GM12878 (cell line): ENCODE results near the gene LMO7. TPM values are rescaled to one million over a fixed set of nuclear protein-coding genes. Genes with fewer than 3 reads are reported as not detected.

ENCODE experiments used
- ATAC-seq: fragments of 200-7000 bp; cut with Tn5 transposase; 3 replicates; pipeline ENCODE4 v1.9.1; 2020; ENCODE audit warnings: mild to moderate bottlenecking, moderate library complexity
- BruUV-seq: library from RNA; stranded (reverse); fragments of 400-500 nt; replicated peaks from 2 replicates; lab custom pipeline; 2021; lab: Mats Ljungman, UMichigan
- CTCF ChIA-PET: fragments of 300-600 bp; sonication (Branson Sonifier 250); formaldehyde crosslinking; extraction: SDS; loops from one replicate; lab custom pipeline; 2021; ENCODE audit warnings: inconsistent platforms; lab: Yijun Ruan, JAX
- POLR2A ChIA-PET: fragments of 350-600 bp; formaldehyde crosslinking; extraction: SDS; loops from one replicate; lab custom pipeline; 2021; ENCODE audit warnings: inconsistent platforms; lab: Charles Lee
- RAD21 ChIA-PET: fragments of 300-600 bp; sonication (Branson Sonifier 250); formaldehyde crosslinking; loops from one replicate; lab custom pipeline; 2023; ENCODE audit warnings: antibody characterized with exemption; ENCODE audit not compliant: unreplicated experiment; lab: Charles Lee
- SMC1A ChIA-PET: fragments of 300-600 bp; sonication (Branson Sonifier 250); formaldehyde crosslinking; loops from one replicate; lab custom pipeline; 2023; ENCODE audit not compliant: unreplicated experiment, uncharacterized antibody; lab: Charles Lee
- DNase-seq: peaks from one replicate; pipeline ENCODE4 v3.0.0-alpha.2; 2011; ENCODE audit warnings: low read depth, low spot score
- FAIRE-seq: peaks from 3 replicates; lab custom pipeline; 2011; peaks lifted over from hg19 to GRCh38; lab: Jason Lieb, UNC
- H2AFZ ChIP-seq: 2 replicates; pipeline ENCODE4 v1.6.0; 2011; ENCODE audit warnings: low read depth, low read length, control low read depth; ENCODE audit not compliant: control insufficient read depth
- H3K27ac ChIP-seq: 2 replicates; pipeline ENCODE4 v1.5.1; 2011; ENCODE audit warnings: control low read depth; ENCODE audit not compliant: control insufficient read depth, insufficient read depth
- H3K27me3 ChIP-seq, 2 experiments: replicated peaks in 1 of 2; 2 replicates each; pipeline versions ENCODE4 v1.6.0 to v1.6.1; 2011; ENCODE audit warnings: low read length in 1 of 2; ENCODE audit not compliant: control insufficient read depth in 2 of 2, insufficient read depth in 2 of 2
- H3K36me3 ChIP-seq, 2 experiments: 2 replicates each; pipeline ENCODE4 v1.5.1; 2011; ENCODE audit warnings: low read length in 1 of 2; ENCODE audit not compliant: control insufficient read depth in 2 of 2, insufficient read depth in 2 of 2
- H3K4me1 ChIP-seq: 2 replicates; pipeline ENCODE4 v1.6.1; 2011; ENCODE audit warnings: mild to moderate bottlenecking, low read length, moderate library complexity, mixed read lengths; ENCODE audit not compliant: control insufficient read depth, insufficient read depth
- H3K4me2 ChIP-seq: 2 replicates; pipeline ENCODE4 v1.6.0; 2011; ENCODE audit warnings: control low read depth; ENCODE audit not compliant: control insufficient read depth, insufficient read depth
- H3K4me3 ChIP-seq: fragments of 200-600 bp; sonication (generic); 2 replicates; pipeline ENCODE4 v1.5.1; 2016
- H3K79me2 ChIP-seq: 2 replicates; pipeline ENCODE4 v1.6.0; 2011; ENCODE audit warnings: low read length; ENCODE audit not compliant: control insufficient read depth, insufficient read depth
- H3K9ac ChIP-seq: 2 replicates; pipeline ENCODE4 v1.8.0; 2011; ENCODE audit warnings: low read length, control low read depth, mixed read lengths; ENCODE audit not compliant: control insufficient read depth, insufficient read depth
- H3K9me3 ChIP-seq: replicated peaks from 3 replicates; pipeline ENCODE4 v1.5.1; 2011; ENCODE audit warnings: mild to moderate bottlenecking, low read length; ENCODE audit not compliant: control insufficient read depth, insufficient read depth
- H4K20me1 ChIP-seq: 2 replicates; pipeline ENCODE4 v1.6.0; 2011; ENCODE audit not compliant: control insufficient read depth, insufficient read depth
- BACH1 ChIP-seq: fragments of 450-650 bp; IDR thresholded peaks from 2 replicates; pipeline ENCODE4 v1.6.1; 2017; ENCODE audit warnings: mild to moderate bottlenecking, borderline replicate concordance
- RUNX3 ChIP-seq: IDR thresholded peaks from 2 replicates; pipeline ENCODE4 v1.6.1; 2012; ENCODE audit warnings: low read length, inconsistent platforms
- SUZ12 ChIP-seq: fragments of 200-600 bp; sonication (generic); IDR thresholded peaks from one replicate; pipeline ENCODE4 v1.6.1; 2018; ENCODE audit warnings: antibody characterized with exemption, mild to moderate bottlenecking; ENCODE audit not compliant: unreplicated experiment
- WGBS: methylation state at CpG from one replicate; pipeline ENCODE4 v1.1.6; 2016; ENCODE audit warnings: low lambda C conversion rate; ENCODE audit not compliant: insufficient replicate concordance, insufficient coverage; ENCODE audit errors: missing lambda C conversion rate; 5-methylcytosine and 5-hydroxymethylcytosine counted together
- in situ Hi-C: fragments of 300-500 bp; cut with MboI; formaldehyde crosslinking; loops from 9 replicates; pipeline ENCODE4 v1.14.3; 2018; ENCODE audit warnings: mixed read lengths
- intact Hi-C: fragments of 100-400 bp; cut with micrococcal nuclease; formaldehyde crosslinking; loops from one replicate; pipeline ENCODE4 v1.14.2; 2022; ENCODE audit not compliant: unreplicated experiment
- polyA plus RNA-seq, 11 experiments: library from polyadenylated mRNA; depleted of rRNA in 4 of 11; unstranded in 6 of 11; stranded (reverse) in 5 of 11; fragments of >200 nt; fragmentation: Nextera tagmentation in 4 of 11; fragmentation: Illumina TruSeq in 1 of 11; extraction: Ambion mirVana in 4 of 11; extraction: Trizol in 1 of 11; gene quantifications; 1 replicate in 1 of 11; 2 replicates in 10 of 11; pipeline versions ENCODE4 v1.2.1 to v1.2.3, GENCODE V29; 2011 to 2016; ENCODE audit warnings: inconsistent platforms in 2 of 11, missing spikeins in 2 of 11, low read depth in 1 of 11
- total RNA-seq, 4 experiments: library from RNA; depleted of rRNA in 3 of 4; stranded (reverse); fragments of >200 nt in 3 of 4; fragmentation: Illumina TruSeq in 1 of 4; extraction: Trizol in 1 of 4; gene quantifications; 2 replicates each; pipeline versions ENCODE4 v1.2.1 to v1.2.3, GENCODE V29; 2013 to 2021
- TF ChIP-seq, protein P1 (sequence below): IDR thresholded peaks from 2 replicates; pipeline ENCODE4 v1.6.1; 2012; ENCODE audit warnings: low read length, inconsistent platforms

The LMO7 gene
- total and polyA plus RNA-seq, 10 of the 15 experiments (the other 5 are each of a cell fraction or from before 2014, with no cell fraction given): 8.5 to 67.8 (median 36.8) TPM

DNA sequence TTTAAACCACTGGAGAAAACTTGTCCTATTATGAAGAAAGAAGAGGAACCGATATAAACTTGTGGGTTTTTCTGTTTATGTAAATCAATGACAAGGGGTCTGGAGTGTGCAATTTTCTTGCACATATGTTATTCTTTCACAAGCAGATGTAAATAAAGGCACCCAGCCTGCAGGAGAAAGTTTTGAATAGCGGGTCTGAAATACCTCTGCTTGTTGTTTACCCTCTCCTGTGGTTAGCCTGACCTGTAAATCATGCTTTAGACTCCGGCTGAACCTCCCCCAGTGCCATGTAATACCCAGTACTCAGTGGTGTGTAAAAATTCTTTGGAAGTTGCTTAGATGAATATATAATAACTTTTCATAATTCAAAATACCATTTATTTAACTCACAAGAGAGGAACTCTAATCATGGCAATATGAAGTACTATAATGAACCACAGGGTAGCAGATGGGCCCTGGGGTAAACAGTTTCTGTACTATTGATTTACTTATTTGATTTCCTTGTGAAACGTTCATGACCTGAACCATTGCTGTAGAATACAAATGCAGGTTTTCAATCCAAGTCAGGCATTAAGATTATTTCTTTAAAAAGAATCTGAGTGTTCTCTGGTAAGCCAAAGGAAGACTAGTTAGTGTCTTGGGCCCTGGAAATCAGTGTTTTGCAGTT lies 245.1 kb downstream of the LMO7 start:
- ChIA-PET CTCF (interaction anchor here (1.0 to 1.5 kb wide), 3 partner anchors 23 to 186 kb away, joined by 4 to 6 read pairs (median 5); no protein-coding TSS in a partner anchor), RAD21 (interaction anchor here (1.0 kb wide), 1 partner anchor 185 kb away, joined by 3 read pairs; no protein-coding TSS in a partner anchor), POLR2A (no interaction called here), SMC1A (interaction anchor here (1.0 to 1.2 kb wide), 2 partner anchors 23 to 593 kb away, joined by 3 read pairs; no protein-coding TSS in a partner anchor)
- no peak overlapping the region for H3K9ac ChIP-seq
- no peak overlapping the region for H2AFZ ChIP-seq
- no peak for DNase-seq
- H3K9me3 ChIP-seq: no peaks in the 10 kb centered on the region
- no peak overlapping the region for H3K4me3 ChIP-seq
- H4K20me1 ChIP-seq: no peaks in the 10 kb centered on the region
- H3K27ac ChIP-seq: no peak overlapping the region
- H3K4me1 ChIP-seq: no peaks in the 10 kb centered on the region
- in situ Hi-C loops: no loop called here
- no peaks in the 10 kb centered on the region for H3K36me3 ChIP-seq
- intact Hi-C loops: no loop called here
- TF ChIP-seq, protein P1, sequence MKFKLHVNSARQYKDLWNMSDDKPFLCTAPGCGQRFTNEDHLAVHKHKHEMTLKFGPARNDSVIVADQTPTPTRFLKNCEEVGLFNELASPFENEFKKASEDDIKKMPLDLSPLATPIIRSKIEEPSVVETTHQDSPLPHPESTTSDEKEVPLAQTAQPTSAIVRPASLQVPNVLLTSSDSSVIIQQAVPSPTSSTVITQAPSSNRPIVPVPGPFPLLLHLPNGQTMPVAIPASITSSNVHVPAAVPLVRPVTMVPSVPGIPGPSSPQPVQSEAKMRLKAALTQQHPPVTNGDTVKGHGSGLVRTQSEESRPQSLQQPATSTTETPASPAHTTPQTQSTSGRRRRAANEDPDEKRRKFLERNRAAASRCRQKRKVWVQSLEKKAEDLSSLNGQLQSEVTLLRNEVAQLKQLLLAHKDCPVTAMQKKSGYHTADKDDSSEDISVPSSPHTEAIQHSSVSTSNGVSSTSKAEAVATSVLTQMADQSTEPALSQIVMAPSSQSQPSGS: no peak
- no peak for TF ChIP-seq BACH1
- TF ChIP-seq RUNX3: peak; percentile 32; the same call in 1 of the 2 replicates
- TF ChIP-seq SUZ12: no peak
- no peak for FAIRE-seq
- H3K27me3 ChIP-seq: no peaks in the 10 kb centered on the region; a peak in 1 of 4 replicates
- no TSS peak for BruUV-seq
- no peaks in the 10 kb centered on the region for H3K79me2 ChIP-seq
- no peak overlapping the region for H3K4me2 ChIP-seq
- ATAC-seq: peak; percentile 20
- 0% methylated on average over 4 of the region's 4 CpGs for WGBS
